Endothelial cell of umbilical vein (primary cell): Measurements from ENCODE around the gene NUDT3.

Experiments
- EZH2 ChIP-seq: IDR thresholded peaks from 2 replicates; pipeline ENCODE4 v1.6.1; 2012; ENCODE audit warnings: borderline replicate concordance, low read depth, mild to moderate bottlenecking, moderate library complexity, low read length, inconsistent platforms; ENCODE audit not compliant: severe bottlenecking
- GATA2 ChIP-seq: IDR thresholded peaks from 2 replicates; pipeline ENCODE4 v1.7.0; 2011; ENCODE audit warnings: low read depth, mild to moderate bottlenecking, moderate library complexity, mixed read lengths, low read length; ENCODE audit not compliant: insufficient read length, insufficient read depth
- JUN ChIP-seq: IDR thresholded peaks from 2 replicates; pipeline ENCODE4 v1.6.1; 2011; ENCODE audit warnings: borderline replicate concordance, low read depth; ENCODE audit not compliant: insufficient read length, insufficient read depth
- POLR2A ChIP-seq: IDR thresholded peaks from 2 replicates; pipeline ENCODE4 v1.6.1; 2012; ENCODE audit warnings: low read depth, mild to moderate bottlenecking, control low read depth, low read length
- POLR2AphosphoS5 ChIP-seq: IDR thresholded peaks from 2 replicates; pipeline ENCODE4 v1.6.1; 2012; ENCODE audit warnings: low read depth, mild to moderate bottlenecking, control low read depth, low read length, moderate library complexity; ENCODE audit not compliant: insufficient read depth
- TF ChIP-seq, protein P1 (sequence below), 2 donors: IDR thresholded peaks; 1 replicate in 1 of 2; 2 replicates in 1 of 2; pipeline ENCODE4 v1.5.1; 2011; ENCODE audit warnings: low read length in 2 of 2, mild to moderate bottlenecking in 2 of 2, moderate library complexity in 2 of 2, control low read depth in 1 of 2, inconsistent platforms in 1 of 2, low read depth in 1 of 2; ENCODE audit not compliant: insufficient read depth in 1 of 2; ENCODE audit errors: extremely low read depth in 1 of 2

DNA sequence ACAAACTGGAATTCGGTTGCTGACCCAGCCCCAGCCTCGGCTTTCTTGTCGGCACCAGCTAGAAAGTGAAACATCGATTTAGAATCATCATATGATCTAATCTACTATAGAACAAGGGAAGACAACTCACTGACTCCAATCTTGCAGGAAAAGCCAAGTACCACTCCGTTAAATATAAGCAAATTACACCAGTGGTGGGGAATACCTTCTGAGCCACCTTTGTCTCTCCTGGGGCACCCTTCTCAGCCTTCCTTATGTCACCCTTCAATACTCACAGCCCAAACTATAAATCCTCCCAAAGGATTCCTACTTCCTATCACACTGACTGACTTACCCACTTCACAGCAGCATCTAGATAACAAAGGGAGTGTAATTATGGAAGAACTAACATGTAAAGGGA is 25.9 kb upstream of the NUDT3 start:
- TF ChIP-seq JUN (no peak), POLR2A (no peak), EZH2 (no peak), POLR2AphosphoS5 (no peak), GATA2 (no peak)
- TF ChIP-seq, protein P1, sequence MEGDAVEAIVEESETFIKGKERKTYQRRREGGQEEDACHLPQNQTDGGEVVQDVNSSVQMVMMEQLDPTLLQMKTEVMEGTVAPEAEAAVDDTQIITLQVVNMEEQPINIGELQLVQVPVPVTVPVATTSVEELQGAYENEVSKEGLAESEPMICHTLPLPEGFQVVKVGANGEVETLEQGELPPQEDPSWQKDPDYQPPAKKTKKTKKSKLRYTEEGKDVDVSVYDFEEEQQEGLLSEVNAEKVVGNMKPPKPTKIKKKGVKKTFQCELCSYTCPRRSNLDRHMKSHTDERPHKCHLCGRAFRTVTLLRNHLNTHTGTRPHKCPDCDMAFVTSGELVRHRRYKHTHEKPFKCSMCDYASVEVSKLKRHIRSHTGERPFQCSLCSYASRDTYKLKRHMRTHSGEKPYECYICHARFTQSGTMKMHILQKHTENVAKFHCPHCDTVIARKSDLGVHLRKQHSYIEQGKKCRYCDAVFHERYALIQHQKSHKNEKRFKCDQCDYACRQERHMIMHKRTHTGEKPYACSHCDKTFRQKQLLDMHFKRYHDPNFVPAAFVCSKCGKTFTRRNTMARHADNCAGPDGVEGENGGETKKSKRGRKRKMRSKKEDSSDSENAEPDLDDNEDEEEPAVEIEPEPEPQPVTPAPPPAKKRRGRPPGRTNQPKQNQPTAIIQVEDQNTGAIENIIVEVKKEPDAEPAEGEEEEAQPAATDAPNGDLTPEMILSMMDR (IDR thresholded peaks at IDR 0.05; ENCODE audit: extremely low read depth in 1 of 2, insufficient read depth in 1 of 2, low read depth in 1 of 2, low read length in 2 of 2) = no peak
